ENCODE results near the gene ATP9B. TPM values are rescaled to one million over a fixed set of nuclear protein-coding genes. Genes with fewer than 3 reads are reported as not detected.

ATP9B gene, protein sequence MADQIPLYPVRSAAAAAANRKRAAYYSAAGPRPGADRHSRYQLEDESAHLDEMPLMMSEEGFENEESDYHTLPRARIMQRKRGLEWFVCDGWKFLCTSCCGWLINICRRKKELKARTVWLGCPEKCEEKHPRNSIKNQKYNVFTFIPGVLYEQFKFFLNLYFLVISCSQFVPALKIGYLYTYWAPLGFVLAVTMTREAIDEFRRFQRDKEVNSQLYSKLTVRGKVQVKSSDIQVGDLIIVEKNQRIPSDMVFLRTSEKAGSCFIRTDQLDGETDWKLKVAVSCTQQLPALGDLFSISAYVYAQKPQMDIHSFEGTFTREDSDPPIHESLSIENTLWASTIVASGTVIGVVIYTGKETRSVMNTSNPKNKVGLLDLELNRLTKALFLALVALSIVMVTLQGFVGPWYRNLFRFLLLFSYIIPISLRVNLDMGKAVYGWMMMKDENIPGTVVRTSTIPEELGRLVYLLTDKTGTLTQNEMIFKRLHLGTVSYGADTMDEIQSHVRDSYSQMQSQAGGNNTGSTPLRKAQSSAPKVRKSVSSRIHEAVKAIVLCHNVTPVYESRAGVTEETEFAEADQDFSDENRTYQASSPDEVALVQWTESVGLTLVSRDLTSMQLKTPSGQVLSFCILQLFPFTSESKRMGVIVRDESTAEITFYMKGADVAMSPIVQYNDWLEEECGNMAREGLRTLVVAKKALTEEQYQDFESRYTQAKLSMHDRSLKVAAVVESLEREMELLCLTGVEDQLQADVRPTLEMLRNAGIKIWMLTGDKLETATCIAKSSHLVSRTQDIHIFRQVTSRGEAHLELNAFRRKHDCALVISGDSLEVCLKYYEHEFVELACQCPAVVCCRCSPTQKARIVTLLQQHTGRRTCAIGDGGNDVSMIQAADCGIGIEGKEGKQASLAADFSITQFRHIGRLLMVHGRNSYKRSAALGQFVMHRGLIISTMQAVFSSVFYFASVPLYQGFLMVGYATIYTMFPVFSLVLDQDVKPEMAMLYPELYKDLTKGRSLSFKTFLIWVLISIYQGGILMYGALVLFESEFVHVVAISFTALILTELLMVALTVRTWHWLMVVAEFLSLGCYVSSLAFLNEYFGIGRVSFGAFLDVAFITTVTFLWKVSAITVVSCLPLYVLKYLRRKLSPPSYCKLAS
- 13.7 TPM for total RNA-seq
- long read RNA-seq, full-length matches to known transcripts, result 7 of 11 reads
- long read RNA-seq, partial matches to known transcripts, result 1 of 11 reads
- long read RNA-seq, other reads (novel, unspliced or antisense), result 3 of 11 reads

DNA sequence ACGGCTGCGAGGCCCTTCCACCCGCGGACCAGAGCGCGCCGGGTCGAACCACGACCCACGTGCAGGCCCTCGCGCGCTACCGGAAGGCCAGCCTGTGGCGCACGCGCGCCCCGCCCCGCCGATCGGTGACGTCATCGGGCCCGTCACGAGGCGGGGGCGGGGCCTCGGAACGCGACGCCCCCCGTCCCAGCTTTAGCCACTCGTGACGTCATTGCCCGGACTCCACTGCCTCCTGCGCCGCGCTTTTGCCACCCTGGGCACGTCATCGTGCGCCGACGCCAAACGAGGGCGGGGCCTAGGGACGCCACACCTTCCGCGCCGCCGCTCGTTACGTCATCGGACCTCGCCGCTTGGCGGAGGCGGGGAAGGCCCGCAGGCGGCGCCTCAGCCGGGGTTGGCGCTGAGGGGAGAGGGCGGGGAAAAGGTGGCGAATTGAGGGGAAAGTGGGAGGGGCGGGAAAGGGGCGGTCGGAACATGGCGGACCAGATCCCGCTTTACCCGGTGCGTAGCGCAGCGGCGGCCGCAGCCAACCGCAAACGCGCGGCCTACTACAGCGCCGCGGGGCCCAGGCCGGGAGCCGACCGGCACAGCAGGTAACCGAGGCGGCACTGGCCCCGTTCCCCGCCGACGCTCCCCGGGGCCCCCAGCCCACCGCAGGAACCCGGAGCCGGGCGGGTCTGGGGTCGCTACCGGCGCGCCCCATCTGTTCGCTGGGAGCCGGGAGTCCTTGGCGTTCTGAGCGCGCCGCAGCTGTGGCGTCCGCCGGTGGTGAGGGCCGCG is at the start of gene ATP9B:
Gene ATP9B, plus strand, starts transcription at position 458 of the 780 bp plus-strand sequence. Its CDS starts 17 bp downstream, at position 475.
- peak; percentile 97 for ATAC-seq (ENCODE audit: poor library complexity)
- intact Hi-C loops (cut with DNase I), result no loop called here
- DNase-seq, result peak; percentile 97

DNA sequence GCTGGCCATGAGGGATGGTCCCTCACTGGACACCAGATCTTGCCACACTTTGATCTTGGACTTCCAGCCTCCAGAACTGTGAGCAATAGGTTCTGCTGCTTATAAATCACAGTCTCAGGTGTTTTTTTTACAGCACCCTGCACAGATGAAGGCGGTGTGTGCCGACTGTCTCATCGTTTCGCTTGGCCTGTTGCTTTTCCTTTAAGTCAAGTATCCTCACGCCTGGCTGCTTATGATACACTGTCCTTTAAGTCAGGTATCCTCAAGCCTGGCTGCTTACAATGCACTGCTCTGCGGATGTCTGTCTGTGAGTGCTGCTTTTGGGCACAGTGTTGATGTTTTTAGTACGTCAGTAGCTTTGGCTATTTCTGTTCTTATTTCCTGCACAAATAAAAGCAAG is 49.3 kb upstream of the ATP9B start:
- intact Hi-C loops (cut with DNase I), result loop anchor here (10.0 kb wide), 1 partner anchor 65 kb away; no protein-coding TSS in a partner anchor
- ATAC-seq (ENCODE audit: poor library complexity) (no peak), DNase-seq (no peak)

DNA sequence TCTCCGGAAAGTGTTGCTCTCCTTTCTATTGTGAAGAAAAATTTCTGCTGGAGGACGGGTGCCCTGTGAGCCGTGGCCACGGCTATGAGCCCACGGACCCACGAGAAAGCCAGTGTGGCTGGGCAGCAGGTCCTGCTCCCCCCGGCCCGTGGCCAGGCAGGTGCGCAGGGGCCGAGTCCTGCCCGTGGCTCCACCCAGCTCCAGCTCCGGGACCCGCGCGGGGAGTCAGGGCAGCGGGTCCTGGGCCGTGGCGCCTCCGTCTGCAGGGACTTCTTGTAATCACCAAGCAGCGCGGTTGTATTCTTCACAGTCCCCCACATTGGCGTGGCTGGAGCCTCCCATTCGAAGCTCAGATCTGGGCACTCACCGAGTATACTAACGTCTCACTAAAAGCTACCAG is 46.6 kb upstream of the ATP9B start:
- ATAC-seq (ENCODE audit: poor library complexity) (no peak), DNase-seq (no peak)
- intact Hi-C loops (cut with DNase I), result no loop called here

DNA sequence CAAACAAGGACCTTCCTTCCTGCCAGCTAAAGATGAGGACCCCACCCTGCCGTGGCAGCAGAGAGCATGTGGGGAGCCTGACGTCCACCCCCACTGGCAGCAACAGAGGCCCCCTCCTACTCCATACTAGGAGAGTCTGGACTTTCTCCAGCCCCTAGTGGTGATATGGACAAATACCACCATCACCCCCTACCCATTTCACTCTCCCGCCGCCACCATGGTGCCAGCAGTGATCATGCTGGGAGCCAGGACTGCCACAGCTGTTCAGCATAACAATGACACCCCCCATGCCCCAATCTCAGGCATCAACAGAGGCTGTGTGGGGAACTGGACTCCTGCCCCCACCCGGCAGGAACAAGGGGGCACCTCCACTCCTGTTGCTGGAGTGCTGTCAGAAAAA is 42.7 kb upstream of the ATP9B start:
- intact Hi-C loops (cut with DNase I), result no loop called here
- ATAC-seq (ENCODE audit: poor library complexity) (no peak), DNase-seq (no peak)

DNA sequence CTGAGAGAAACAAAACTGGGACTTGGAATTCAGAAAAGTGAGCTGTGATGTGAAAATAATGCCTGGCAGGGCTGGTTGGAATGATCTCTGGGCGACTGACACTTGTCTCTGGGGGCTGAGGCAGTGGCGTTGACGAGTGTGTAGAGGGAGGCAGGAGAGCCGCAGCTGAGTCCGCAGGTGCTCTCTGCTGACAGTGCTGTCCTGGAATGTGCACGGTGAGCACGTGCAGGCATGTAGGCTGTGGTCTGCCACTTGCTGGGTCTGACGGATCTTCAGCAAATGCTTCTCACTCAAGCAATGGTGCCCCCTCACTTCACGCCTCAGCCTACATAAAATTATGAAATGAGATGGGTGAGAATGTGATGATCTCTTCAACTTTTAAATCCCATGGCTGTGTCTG is 38.5 kb upstream of the ATP9B start:
- intact Hi-C loops (cut with DNase I), result no loop called here
- ATAC-seq (ENCODE audit: poor library complexity), result no peak
- no peak for DNase-seq

DNA sequence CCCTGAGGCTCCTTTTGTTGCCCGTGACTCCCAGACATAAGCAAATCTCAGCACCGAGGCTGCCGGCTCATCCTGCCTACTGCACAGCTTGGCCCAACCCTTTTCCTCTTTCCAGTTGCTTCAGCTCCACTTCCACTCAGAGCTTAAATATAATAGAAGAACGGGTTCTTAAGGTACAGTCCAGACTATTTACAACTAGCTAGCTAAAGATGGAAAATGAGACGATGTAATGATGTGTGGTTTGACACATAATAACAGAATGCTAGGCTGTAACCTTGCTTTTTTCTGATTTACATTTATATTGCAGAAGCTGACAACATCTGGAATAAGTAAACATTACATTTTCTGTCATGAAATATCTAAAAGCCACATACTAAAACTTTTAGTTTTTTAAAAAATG is 26.9 kb upstream of the ATP9B start:
- intact Hi-C loops (cut with DNase I), result no loop called here
- no peak for DNase-seq
- no peak for ATAC-seq (ENCODE audit: poor library complexity)

DNA sequence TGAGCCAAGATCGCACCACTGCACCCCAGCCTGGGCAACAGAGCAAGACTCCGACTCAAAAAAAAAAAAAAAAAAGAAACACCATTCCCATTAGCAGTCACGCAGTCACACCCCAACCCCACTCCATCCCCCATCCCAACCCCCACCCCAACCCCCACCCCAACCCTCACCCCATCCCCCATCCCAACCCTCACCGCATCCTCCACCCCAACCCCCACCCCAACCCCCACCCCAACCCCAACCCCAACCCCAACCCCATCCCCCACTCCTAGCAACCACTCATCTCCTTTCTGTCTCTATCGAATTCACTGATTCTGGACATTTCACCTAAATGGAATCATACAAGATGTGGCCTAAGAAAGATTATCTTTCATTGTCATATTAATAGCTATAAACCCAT is 25.9 kb upstream of the ATP9B start:
- DNase-seq (no peak), ATAC-seq (ENCODE audit: poor library complexity) (no peak)
- intact Hi-C loops (cut with DNase I), result no loop called here

DNA sequence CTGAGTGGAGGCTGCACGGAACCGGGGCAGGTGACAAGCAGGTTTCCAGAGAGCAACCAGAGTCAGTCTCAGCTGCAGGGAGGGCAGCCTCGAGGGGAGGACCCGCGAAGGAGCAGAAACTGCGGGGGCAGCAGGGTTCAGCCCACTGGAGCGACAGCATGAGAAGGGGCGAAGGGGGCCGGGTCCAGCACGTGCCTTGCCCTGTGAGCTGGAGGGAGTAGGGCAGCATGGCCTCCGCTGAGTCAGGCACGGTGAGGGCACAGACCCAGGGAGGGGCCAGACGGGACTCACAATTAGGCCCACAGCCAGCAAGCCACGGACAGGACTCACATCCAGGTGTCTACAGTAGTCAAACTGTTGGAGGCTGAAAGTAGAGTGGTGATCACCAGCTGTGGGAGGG is 22.7 kb upstream of the ATP9B start:
- intact Hi-C loops (cut with DNase I), result no loop called here
- ATAC-seq (ENCODE audit: poor library complexity) (no peak), DNase-seq (no peak)

DNA sequence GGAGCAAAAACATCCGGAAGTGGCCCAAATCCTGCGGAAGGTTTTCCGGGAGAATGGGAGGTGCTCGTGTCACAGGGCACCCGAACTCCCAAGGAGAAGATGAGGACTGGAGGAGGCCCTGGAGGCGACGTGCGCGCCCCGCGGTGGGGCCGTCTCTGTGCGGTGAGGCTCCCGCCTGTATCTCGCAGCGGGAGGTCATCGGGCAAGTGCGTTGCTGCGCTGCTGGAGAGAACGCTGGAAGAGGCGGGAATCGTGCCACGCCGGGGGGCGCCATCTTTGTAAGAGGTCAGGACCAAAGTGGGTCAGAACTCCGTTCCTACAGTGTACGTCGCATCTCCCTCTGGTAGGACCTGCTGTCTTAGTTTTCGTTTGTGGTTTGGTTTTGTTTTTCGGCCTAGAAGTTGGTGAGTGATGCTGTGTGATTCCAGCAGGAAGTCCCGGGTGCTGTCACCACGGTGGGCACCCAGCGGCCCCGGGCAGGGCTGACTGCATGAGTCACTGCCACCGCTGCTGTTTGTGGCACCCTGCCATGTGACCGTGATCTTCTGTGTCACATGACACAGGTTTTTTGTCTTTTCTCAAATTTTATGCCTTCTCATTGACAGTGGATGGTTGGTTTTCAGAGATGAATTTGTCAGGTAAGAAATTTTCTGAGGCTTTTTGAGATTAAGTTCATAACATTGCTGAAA is 21.5 kb upstream of the ATP9B start:
- DNase-seq, result no peak
- ATAC-seq (ENCODE audit: poor library complexity), result no peak
- intact Hi-C loops (cut with DNase I), result no loop called here

DNA sequence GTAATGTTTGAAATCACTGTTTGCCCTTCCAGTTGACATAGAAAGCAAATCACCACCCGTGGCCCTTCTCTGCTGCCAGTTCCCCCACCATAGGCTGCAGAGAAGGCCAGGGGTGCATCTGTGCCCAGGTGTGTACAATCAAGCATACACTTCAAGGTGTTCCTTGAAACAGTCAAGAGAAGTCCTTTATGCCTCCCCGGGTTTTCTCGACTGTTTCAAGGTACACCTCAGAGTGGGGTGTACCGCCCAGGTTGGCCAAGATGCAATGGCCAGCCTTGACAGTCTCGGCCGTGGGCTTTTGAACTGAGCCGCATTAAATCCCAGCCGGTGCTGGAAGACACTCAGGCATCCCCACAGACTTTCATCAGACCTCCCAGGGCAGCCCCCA is 21.0 kb upstream of the ATP9B start:
- DNase-seq (no peak), ATAC-seq (ENCODE audit: poor library complexity) (no peak)
- intact Hi-C loops (cut with DNase I), result no loop called here

DNA sequence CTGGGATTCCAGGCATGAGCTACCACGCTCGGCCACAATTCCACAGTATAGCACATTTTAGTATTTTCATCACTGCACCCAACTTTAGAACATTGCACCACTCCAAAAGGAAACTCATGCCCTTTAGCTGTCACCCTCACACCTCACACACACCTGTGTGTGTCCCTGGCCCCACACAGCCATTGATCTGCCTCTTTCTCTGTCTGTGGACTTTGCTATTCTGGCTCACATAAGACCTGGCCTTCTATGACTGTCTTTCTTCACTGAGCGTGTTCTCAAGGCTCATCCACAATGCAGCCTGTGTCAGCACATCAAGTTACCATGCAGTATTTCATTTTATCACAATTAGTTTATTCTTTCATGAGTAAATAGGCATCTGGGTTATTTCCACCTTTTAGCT is 19.7 kb upstream of the ATP9B start:
- ATAC-seq (ENCODE audit: poor library complexity), result no peak
- no peak for DNase-seq

DNA sequence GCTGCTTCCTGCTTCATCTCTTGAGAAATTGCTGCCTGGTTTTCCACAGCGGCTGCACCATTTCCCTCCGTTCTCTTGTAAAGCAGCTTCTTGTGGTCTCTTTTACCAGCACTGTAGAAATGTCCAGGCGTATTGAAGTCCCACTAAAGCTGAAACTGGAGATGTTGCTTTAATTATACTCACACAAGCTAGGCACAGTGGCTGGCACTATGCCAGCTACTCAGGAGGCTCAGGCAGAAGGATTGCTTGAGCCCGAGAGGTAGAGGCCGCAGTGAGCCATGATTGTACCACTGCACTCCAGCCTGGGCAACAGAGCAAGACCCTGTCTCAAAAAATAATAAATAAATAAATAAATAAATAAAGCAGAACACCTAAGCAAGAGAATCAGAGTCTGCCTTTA is 19.2 kb upstream of the ATP9B start:
- ATAC-seq (ENCODE audit: poor library complexity) (no peak), DNase-seq (no peak)
- intact Hi-C loops (cut with DNase I), result no loop called here

More for the DNA sequence above, 19.7 kb upstream of the ATP9B start:
- intact Hi-C loops (cut with DNase I), result no loop called here

DNA sequence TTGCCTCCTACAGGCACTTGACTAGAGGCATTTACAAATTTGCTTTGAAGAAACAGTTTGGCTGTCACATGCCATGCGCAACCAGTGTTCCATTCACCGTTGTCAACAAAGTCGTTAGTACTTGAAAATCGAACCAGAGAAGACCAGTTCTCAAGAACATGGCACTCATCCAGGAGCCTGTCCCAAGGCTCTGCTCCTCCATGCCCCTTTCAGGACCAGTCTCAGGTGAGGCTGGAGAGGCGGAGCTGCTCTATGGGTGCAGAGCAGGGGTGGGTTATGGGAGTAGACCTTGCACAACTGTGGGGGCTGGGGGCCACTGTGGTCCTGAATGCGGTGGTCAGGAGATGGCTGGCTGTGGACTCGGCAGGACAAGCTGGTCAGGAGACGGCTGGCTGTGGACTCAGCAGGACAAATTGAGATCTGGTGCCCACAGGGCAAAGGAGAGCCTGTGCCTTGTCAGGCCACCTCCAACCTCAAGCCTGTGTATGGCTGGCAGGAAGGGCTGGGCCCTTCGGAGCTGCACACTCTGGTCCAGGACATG is 12.3 kb upstream of the ATP9B start:
- no peak for DNase-seq
- ATAC-seq (ENCODE audit: poor library complexity), result no peak
- intact Hi-C loops (cut with DNase I), result no loop called here

DNA sequence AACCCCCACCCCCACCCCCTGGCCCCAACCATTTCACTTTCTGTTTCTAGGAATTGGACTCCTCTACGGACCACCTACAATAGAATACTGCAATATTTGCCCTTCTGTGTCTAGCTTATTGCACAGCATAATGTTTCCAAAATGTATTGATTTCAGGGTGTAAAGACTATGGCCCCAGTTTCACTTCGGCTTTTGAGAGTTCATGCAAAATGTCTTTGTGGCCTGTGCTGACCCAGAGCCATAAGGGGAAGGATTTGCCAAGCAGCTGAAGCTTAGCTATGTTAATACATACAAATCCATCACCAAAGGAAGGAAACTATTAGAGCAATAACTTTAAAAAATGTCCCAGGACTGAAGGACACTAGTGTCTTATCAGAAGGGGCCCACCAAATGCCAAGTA is 11.2 kb upstream of the ATP9B start:
- intact Hi-C loops (cut with DNase I), result no loop called here
- no peak for DNase-seq
- no peak for ATAC-seq (ENCODE audit: poor library complexity)

DNA sequence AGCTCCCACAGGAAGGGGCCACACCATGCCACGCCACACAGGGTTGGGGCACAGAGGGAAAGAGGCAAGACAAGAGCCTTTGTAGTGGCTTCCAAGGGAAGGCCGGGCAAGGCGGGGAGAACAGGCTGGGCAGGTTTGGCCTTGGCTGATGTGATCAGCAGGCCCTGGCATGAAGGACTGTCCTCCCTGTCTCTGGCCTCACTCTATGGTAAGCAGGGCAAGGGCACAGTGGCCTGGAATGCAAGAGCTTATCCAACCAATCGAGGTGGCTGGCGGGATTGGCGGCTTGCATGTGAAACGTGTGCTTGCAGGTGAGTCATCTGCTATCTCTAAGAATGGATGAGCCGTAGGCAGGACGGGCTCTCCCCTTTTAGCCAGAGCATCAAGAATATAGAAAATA is 6.4 kb upstream of the ATP9B start:
- DNase-seq (no peak), ATAC-seq (ENCODE audit: poor library complexity) (no peak)
- intact Hi-C loops (cut with DNase I), result no loop called here

DNA sequence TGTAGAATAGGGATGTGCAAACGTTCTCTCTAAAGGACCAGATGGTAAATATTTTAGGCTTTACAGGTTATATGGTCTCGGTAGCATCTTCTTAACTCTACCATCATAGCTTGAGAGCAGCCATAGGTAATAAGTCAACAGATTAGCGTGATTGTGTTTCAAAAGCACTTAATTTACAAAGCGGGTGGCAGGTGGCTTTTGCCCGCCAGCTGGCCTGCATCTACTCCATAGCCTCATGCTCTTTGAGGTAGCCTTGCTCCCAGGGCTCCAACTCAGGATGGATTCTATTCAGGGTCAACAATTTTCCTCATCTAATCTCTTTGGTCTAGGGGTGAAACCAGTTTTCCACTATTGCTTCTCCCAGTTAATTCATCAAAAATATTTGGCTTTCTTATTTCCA is 5.0 kb upstream of the ATP9B start:
- no peak for ATAC-seq (ENCODE audit: poor library complexity)
- DNase-seq, result no peak
- intact Hi-C loops (cut with DNase I), result no loop called here

DNA sequence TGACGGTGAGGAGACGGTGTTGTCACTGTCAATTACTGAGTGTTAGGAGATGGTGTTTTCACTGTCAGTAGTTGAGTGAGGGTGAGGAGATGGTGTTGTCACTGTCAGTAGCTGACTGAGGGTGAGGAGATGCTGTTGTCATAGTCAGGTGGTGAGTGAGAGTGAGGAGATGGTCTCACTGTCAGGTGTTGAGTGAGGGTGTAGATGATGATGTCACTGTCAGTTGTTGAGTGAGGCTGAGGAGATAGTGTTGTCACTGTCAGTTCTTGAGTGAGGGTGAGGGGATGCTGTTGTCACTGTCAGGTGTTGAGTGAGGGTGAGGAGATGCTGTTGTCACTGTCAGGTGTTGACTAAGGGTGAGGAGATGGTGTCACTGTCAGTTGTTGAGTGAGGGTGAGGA is 3.4 kb upstream of the ATP9B start:
- ATAC-seq (ENCODE audit: poor library complexity), result no peak
- DNase-seq, result no peak
- intact Hi-C loops (cut with DNase I), result no loop called here

DNA sequence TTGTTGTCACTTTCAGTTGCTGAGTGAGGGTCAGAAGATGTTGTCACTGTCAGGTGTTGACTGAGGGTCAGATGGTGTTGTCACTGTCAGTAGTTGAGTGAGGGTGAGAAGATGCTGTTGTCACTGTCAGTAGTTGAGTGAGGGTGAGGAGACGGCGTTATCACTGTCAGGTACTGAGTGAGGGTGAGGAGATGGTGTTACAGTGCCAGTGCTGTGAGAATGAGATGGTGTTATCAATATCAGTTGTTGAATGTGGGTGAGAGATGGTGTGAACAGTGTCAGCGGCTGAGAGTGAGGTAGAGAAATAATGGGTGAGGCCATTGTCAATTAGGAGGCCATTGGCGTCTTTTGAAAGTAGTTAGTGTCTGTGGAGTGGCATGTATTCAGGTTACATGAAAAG is 1.6 kb upstream of the ATP9B start:
- intact Hi-C loops (cut with DNase I), result no loop called here
- DNase-seq (no peak), ATAC-seq (ENCODE audit: poor library complexity) (no peak)

Data from Right ventricle myocardium superior (tissue), 1 donor.